Measurements from ENCODE around the gene SLCO2A1.

Gene SLCO2A1

DNA sequence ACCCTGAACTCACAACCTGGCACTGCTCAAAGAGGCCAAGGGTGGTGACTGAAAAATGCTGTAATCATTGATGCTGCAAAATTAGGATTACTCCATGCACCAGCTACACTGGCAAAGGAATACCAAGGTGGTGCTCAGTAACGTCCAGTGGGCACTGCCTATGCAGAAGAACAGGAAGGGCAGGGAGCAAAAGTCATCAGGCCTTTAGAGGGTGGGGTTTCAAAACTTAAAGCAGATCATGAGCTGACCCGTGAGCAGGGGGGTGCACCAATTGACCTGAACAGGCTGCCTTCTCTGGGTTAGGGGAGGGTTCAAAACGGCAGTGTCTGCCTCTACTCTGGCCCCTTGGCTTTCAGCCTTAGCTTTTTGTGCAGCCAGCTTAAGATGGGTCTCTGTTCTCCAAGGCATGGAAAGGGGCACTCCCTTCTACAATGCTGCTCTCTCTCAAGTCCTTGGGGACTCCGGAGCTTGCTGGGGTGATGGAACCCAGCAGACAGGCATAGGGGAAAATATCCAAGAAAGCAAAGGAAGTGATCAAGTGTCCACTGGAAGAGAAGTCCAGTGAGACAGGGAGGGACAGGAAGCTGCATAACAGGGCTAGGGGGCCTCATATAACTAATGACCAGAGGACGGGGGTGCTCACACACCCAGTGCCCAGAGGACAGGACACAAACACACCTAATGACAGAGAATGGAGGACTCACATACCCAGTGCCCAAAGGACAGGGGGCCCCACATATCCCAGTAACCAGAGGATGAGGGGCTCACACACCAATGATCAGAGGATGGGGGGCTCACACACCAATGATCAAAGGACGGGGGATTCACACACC, 145.5 kb downstream of the SLCO2A1 start:
- no peak for DNase-seq (ENCODE audit: low read depth, low spot score)

GRCh38 chr3:133883641-133884040, 146.1 kb downstream of the SLCO2A1 start:
- no peak for DNase-seq (ENCODE audit: low read depth, low spot score)

- no peak for DNase-seq (ENCODE audit: low read depth, low spot score)
Measured at GRCh38 chr3:133882986-133883586, 146.6 kb downstream of the SLCO2A1 start.

DNA sequence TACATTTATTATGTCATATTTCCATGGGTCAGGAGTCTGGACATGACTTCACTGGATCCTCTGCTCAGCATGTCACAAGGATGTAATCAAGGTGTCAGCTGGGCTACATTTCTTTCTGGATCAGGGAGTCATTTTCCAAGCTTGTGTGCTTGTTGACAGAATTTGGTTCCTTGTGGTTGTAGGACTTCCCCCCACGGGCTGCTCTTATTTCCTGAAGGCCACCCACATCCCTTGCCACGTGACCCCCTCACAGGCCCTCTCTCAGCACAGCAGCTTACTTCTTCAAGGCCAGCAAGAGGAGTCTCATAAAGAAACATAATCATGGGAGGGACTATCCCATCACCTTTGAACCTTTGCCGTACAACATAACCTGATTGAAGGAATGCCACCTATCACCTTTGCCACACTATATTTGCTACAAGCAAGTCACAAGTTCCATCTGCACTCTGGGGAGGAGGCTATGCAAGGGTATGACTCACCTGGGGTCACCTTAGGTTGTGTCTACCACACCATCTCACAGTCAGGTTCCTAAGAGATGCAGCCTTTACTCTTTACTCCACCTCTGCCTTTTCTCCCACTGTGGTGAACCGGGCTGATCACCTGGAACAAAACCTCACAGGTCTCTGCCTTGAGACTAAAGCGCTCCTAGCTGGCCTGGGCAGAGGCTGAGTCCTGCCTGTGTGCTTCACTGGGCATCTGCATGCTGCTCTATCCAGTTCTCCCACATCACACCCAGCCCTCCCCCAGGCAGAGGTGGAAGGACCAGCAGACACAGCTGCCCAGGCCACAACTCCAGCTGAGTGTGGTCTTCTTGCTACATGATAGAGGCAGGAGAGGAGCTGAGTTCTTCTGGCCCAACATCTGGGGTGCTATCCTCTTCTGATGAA, 147.5 kb downstream of the SLCO2A1 start:
- no peak for DNase-seq (ENCODE audit: low read depth, low spot score)

GRCh38 chr3:133881492-133881891, 148.2 kb downstream of the SLCO2A1 start:
- DNase-seq (ENCODE audit: low read depth, low spot score): no peak

- DNase-seq (ENCODE audit: low read depth, low spot score): no peak
Measured at GRCh38 chr3:133880886-133881455, 148.8 kb downstream of the SLCO2A1 start.

- DNase-seq (ENCODE audit: low read depth, low spot score): no peak
Measured at GRCh38 chr3:133880287-133880686, 149.4 kb downstream of the SLCO2A1 start.

DNA sequence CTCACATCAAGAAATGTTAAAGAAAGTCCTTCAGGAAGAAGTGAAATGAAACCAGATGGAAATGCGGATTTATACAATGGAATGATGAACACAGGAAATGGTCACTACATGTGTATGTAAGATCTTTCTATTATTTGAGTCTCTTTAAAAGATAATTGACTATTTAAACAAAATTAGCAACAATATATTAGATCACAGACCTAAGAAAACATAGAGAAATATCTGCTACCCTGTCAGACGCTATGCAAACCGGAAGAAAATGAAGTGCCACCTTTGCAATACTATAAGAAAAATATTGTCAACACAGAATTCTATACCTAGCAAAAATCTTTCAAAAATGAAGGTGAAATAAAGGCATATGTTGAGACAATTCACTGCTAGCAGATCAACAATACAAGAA, 151.2 kb downstream of the SLCO2A1 start:
- DNase-seq (ENCODE audit: low read depth, low spot score): no peak

All from ELF-1 (cell line).